ENCODE results near the gene RASGRF1. TPM values are rescaled to one million over a fixed set of nuclear protein-coding genes. Genes with fewer than 3 reads are reported as not detected.

Gene RASGRF1
- polyA plus RNA-seq, 3 donors, result 0.11 TPM; not detected in 2

DNA sequence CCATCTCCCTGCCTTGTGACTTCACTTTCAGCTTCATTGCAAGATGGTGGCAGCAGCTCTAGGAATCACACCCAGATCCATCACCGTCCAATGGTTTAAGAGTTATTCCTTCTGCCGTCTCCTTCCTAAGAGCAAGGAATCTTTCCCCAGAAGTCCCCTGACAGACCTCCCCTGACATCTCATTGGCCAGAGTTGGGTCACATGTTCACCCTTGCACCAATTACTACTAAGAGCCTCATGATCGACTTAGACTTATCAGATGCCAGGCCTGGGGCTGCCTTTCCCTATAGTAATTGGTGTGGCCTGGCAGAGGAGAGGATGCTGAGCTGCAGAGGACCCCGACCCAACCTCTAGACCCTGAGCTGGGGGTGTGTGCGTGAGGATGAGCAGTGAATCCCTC, 31.8 kb upstream of the RASGRF1 start:
- Histone ChIP-seq H3K79me2 (ENCODE audit: insufficient read depth, low read length) (no peaks in the 10 kb centered on the region), H3K27me3 (ENCODE audit: control insufficient read depth in 2 of 2, insufficient read depth in 2 of 2, low read length in 2 of 2) (peaks cover 5% of the 10 kb centered on the region in 2 donors), H3K4me2 (replicated peaks; ENCODE audit: extremely low read depth, low read length, poor library complexity, severe bottlenecking) (no peak overlapping the region), H3K4me3 (replicated peaks in 1 of 3; ENCODE audit: low read depth in 2 of 3, low read length in 3 of 3) (no peak overlapping the region), H3K9ac (ENCODE audit: insufficient read depth, low read length, poor library complexity, severe bottlenecking) (no peak overlapping the region), H3K9me3 (replicated peaks in 1 of 2; ENCODE audit: control insufficient read depth in 1 of 2, insufficient read depth in 1 of 2, low read length in 2 of 2) (no peaks in the 10 kb centered on the region), H3K4me1 (ENCODE audit: control insufficient read depth in 1 of 2, insufficient read depth in 2 of 2, low read length in 2 of 2) (no peaks in the 10 kb centered on the region), H2AFZ (ENCODE audit: insufficient read depth, low read depth, low read length, poor library complexity, severe bottlenecking) (no peak overlapping the region), H3K27ac (ENCODE audit: low read depth in 1 of 2, low read length in 2 of 2) (no peak overlapping the region), H4K20me1 (ENCODE audit: insufficient read depth, low read length) (no peaks in the 10 kb centered on the region), H3K36me3 (replicated peaks in 1 of 2; ENCODE audit: control insufficient read depth in 1 of 2, insufficient read depth in 2 of 2, low read length in 2 of 2) (no peaks in the 10 kb centered on the region)
- Mint-ChIP-seq H3K4me1 (no peaks in the 10 kb centered on the region), H3K36me3 (no peaks in the 10 kb centered on the region), H3K27me3 (ENCODE audit: low read depth in 3 of 3) (peaks cover 2 to 17% (median 14%) of the 10 kb centered on the region in 3 donors), H3K27ac (no peak overlapping the region), H3K4me3 (no peak overlapping the region), H3K9me3 (peaks cover 0 to 3% (median 0%) of the 10 kb centered on the region in 7 donors)
- TF ChIP-seq, protein P1, sequence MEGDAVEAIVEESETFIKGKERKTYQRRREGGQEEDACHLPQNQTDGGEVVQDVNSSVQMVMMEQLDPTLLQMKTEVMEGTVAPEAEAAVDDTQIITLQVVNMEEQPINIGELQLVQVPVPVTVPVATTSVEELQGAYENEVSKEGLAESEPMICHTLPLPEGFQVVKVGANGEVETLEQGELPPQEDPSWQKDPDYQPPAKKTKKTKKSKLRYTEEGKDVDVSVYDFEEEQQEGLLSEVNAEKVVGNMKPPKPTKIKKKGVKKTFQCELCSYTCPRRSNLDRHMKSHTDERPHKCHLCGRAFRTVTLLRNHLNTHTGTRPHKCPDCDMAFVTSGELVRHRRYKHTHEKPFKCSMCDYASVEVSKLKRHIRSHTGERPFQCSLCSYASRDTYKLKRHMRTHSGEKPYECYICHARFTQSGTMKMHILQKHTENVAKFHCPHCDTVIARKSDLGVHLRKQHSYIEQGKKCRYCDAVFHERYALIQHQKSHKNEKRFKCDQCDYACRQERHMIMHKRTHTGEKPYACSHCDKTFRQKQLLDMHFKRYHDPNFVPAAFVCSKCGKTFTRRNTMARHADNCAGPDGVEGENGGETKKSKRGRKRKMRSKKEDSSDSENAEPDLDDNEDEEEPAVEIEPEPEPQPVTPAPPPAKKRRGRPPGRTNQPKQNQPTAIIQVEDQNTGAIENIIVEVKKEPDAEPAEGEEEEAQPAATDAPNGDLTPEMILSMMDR (IDR thresholded peaks at IDR 0.05), result no peak
- intact Hi-C loops (cut with micrococcal nuclease), result no loop called here
- WGBS (ENCODE audit: insufficient coverage), result 94% methylated on average over 4 of the region's 5 CpGs
- DNase-seq, result no peak

DNA sequence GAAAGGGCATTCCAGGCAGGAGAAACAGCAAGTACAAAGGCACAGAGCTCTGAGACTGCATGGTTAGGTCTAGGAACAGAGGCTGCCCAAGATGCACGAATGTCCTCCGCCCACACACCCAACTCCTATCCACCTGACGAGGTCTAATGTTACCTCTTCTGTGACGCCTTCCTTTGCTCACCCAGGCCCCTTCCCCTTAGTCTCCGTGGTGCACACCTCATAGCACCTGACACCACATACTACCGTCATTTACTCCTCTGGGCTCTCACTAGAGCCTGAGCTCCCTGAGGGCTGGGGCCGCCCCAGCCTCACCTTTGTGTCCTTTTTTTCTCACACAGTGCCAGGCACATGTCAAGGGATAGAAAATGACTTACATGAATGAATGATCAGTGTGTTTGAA, 31.0 kb upstream of the RASGRF1 start:
- TF ChIP-seq, protein P1 (IDR thresholded peaks at IDR 0.05), result no peak
- no peak overlapping the region for H3K4me3 ChIP-seq (replicated peaks in 1 of 3; ENCODE audit: low read depth in 2 of 3, low read length in 3 of 3)
- no peaks in the 10 kb centered on the region for H3K36me3 ChIP-seq (replicated peaks in 1 of 2; ENCODE audit: control insufficient read depth in 1 of 2, insufficient read depth in 2 of 2, low read length in 2 of 2)
- intact Hi-C loops (cut with micrococcal nuclease), result no loop called here
- no peaks in the 10 kb centered on the region for H3K79me2 ChIP-seq (ENCODE audit: insufficient read depth, low read length)
- Mint-ChIP-seq H3K9me3 (peaks cover 0 to 3% (median 0%) of the 10 kb centered on the region in 7 donors), H3K36me3 (no peaks in the 10 kb centered on the region), H3K4me3 (no peak overlapping the region), H3K4me1 (no peaks in the 10 kb centered on the region), H3K27ac (no peak overlapping the region), H3K27me3 (ENCODE audit: low read depth in 3 of 3) (peaks cover 2 to 18% (median 14%) of the 10 kb centered on the region in 3 donors)
- H2AFZ ChIP-seq (ENCODE audit: insufficient read depth, low read depth, low read length, poor library complexity, severe bottlenecking), result no peak overlapping the region
- H3K27ac ChIP-seq (ENCODE audit: low read depth in 1 of 2, low read length in 2 of 2), result no peak overlapping the region
- H3K27me3 ChIP-seq (ENCODE audit: control insufficient read depth in 2 of 2, insufficient read depth in 2 of 2, low read length in 2 of 2), result peaks cover 0 to 5% of the 10 kb centered on the region in 2 donors
- H3K9ac ChIP-seq (ENCODE audit: insufficient read depth, low read length, poor library complexity, severe bottlenecking), result no peak overlapping the region
- no peak overlapping the region for H3K4me2 ChIP-seq (replicated peaks; ENCODE audit: extremely low read depth, low read length, poor library complexity, severe bottlenecking)
- DNase-seq, result no peak
- WGBS (ENCODE audit: insufficient coverage), result 97% methylated on average over 6 of the region's 7 CpGs
- no peaks in the 10 kb centered on the region for H4K20me1 ChIP-seq (ENCODE audit: insufficient read depth, low read length)
- H3K9me3 ChIP-seq (replicated peaks in 1 of 2; ENCODE audit: control insufficient read depth in 1 of 2, insufficient read depth in 1 of 2, low read length in 2 of 2), result no peaks in the 10 kb centered on the region
- H3K4me1 ChIP-seq (ENCODE audit: control insufficient read depth in 1 of 2, insufficient read depth in 2 of 2, low read length in 2 of 2), result no peaks in the 10 kb centered on the region
